ENCODE results near the gene MAGEE2. TPM values are rescaled to one million over a fixed set of nuclear protein-coding genes. Genes with fewer than 3 reads are reported as not detected.

Gene MAGEE2
- polyA plus RNA-seq, 1 experiment, result not detected

DNA sequence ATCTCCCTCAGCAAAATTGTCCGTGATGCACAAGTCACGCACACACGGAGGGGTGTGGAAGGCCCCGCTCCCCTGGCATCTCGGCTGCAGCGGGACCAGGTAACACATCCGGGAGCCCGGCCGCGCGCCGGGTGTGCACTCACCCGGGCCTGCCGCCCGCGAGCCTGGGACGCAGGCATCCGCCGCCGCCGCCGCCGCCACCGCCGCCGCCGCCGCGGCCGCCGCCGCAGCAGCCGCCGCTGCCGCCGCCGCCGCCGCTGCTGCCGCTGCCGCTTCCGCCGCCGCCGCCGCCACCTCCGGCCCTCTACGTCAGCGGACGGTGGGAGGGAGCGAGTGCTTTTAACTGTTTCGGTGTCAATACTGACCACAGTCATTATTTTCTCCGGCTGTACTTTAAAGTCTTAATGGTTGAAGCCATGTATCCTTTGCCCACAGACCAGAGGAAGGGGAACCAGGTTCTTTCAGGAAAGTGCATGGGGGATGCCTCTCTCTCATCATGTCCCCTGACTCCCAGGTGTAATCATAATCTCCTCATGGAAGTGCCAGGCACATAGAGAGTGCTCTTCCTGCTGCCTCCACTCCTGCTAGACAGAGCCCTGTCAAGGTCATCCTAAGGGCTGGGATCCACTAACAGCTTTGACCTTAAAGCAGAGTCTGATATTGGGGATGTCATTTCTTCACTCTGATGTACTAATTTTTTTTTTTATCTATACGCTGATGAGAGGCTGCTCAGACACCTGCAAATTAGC is 38.0 kb downstream of the MAGEE2 start:
- H3K27ac ChIP-seq (ENCODE audit: low read depth, low read length), result no peak overlapping the region
- no peak for DNase-seq (ENCODE audit: low read depth, low spot score)
- TF ChIP-seq, protein P1, sequence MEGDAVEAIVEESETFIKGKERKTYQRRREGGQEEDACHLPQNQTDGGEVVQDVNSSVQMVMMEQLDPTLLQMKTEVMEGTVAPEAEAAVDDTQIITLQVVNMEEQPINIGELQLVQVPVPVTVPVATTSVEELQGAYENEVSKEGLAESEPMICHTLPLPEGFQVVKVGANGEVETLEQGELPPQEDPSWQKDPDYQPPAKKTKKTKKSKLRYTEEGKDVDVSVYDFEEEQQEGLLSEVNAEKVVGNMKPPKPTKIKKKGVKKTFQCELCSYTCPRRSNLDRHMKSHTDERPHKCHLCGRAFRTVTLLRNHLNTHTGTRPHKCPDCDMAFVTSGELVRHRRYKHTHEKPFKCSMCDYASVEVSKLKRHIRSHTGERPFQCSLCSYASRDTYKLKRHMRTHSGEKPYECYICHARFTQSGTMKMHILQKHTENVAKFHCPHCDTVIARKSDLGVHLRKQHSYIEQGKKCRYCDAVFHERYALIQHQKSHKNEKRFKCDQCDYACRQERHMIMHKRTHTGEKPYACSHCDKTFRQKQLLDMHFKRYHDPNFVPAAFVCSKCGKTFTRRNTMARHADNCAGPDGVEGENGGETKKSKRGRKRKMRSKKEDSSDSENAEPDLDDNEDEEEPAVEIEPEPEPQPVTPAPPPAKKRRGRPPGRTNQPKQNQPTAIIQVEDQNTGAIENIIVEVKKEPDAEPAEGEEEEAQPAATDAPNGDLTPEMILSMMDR (IDR thresholded peaks at IDR 0.05; ENCODE audit: low read depth, low read length), result no peak
- H3K4me3 ChIP-seq (ENCODE audit: low read depth, low read length), result peak overlapping the region; percentile 60
- no peaks in the 10 kb centered on the region for H3K9me3 ChIP-seq (ENCODE audit: control insufficient read depth, insufficient read depth, low read length)
- CTCF ChIA-PET, result no interaction called here
- POLR2A ChIA-PET, result no interaction called here
- no peaks in the 10 kb centered on the region for H3K27me3 ChIP-seq (ENCODE audit: control insufficient read depth, insufficient read depth, low read length)

All from AG04450 (cell line).